PC-3 (cell line): Measurements from ENCODE around the gene ATG7. TPM values are rescaled to one million over a fixed set of nuclear protein-coding genes. Genes with fewer than 3 reads are reported as not detected.

Source experiments
- ATAC-seq: fragments of 200-7000 bp; cut with Tn5 transposase; 2 replicates; pipeline ENCODE4 v1.9.1; 2020; ENCODE audit warnings: mild to moderate bottlenecking, moderate library complexity
- BruUV-seq: library from RNA; stranded (reverse); fragments of 400-500 nt; replicated peaks from 2 replicates; lab custom pipeline; 2021; lab: Mats Ljungman, UMichigan
- CTCF ChIA-PET: fragments of 300-600 bp; sonication (Branson Sonifier 250); formaldehyde crosslinking; loops from one replicate; lab custom pipeline; 2022; ENCODE audit warnings: antibody characterized with exemption; lab: Charles Lee
- POLR2A ChIA-PET: fragments of 300-600 bp; sonication (Branson Sonifier 250); formaldehyde crosslinking; loops from one replicate; lab custom pipeline; 2022; ENCODE audit warnings: antibody characterized with exemption; ENCODE audit not compliant: unreplicated experiment; lab: Charles Lee
- DNase-seq: peaks from one replicate; pipeline ENCODE4 v3.0.0-alpha.2; 2015
- H2AFZ ChIP-seq: fragments of 300-600 bp; sonication (generic); 2 replicates; pipeline ENCODE4 v1.6.0; 2016; ENCODE audit warnings: antibody characterized with exemption, low read length
- H3F3A ChIP-seq: fragments of 300-600 bp; sonication (generic); one replicate; pipeline ENCODE4 v1.6.0; 2017; ENCODE audit warnings: antibody characterized with exemption, low read length, control low read depth, mild to moderate bottlenecking; ENCODE audit not compliant: unreplicated experiment
- H3K27ac ChIP-seq: fragments of 300-600 bp; sonication (generic); 2 replicates; pipeline ENCODE4 v1.5.1; 2016; ENCODE audit warnings: mild to moderate bottlenecking, low read length
- H3K27me3 ChIP-seq: fragments of 300-600 bp; sonication (generic); 2 replicates; pipeline ENCODE4 v1.6.1; 2016; ENCODE audit warnings: low read length, mixed read lengths
- H3K36me3 ChIP-seq: fragments of 300-600 bp; sonication (generic); 2 replicates; pipeline ENCODE4 v1.6.1; 2016; ENCODE audit warnings: low read depth, mixed run types, low read length, mixed read lengths
- H3K4me1 ChIP-seq: fragments of 300-600 bp; sonication (generic); 2 replicates; pipeline ENCODE4 v1.5.1; 2016; ENCODE audit warnings: low read length; ENCODE audit not compliant: insufficient read depth
- H3K4me2 ChIP-seq: fragments of 300-600 bp; sonication (generic); 2 replicates; pipeline ENCODE4 v1.6.0; 2016; ENCODE audit warnings: low read length
- H3K4me3 ChIP-seq: fragments of 300-600 bp; sonication (generic); 2 replicates; pipeline ENCODE4 v1.5.1; 2016; ENCODE audit warnings: mild to moderate bottlenecking, low read length, mixed read lengths
- H3K79me2 ChIP-seq: fragments of 300-600 bp; sonication (generic); 2 replicates; pipeline ENCODE4 v1.6.1; 2017; ENCODE audit warnings: low read length, mixed read lengths
- H3K9ac ChIP-seq: fragments of 300-600 bp; sonication (generic); 2 replicates; pipeline ENCODE4 v1.6.0; 2016; ENCODE audit warnings: mild to moderate bottlenecking, low read length
- H3K9me2 ChIP-seq: fragments of 300-600 bp; sonication (generic); replicated peaks from 2 replicates; pipeline ENCODE4 v1.6.1; 2016; ENCODE audit warnings: mixed run types, low read length, mixed read lengths
- H3K9me3 ChIP-seq: fragments of 300-600 bp; sonication (generic); 2 replicates; pipeline ENCODE4 v1.6.1; 2016; ENCODE audit warnings: low read length, mixed read lengths
- H4K20me1 ChIP-seq: fragments of 300-600 bp; sonication (generic); 2 replicates; pipeline ENCODE4 v1.6.1; 2016; ENCODE audit warnings: low read length, mixed read lengths
- EZH2 ChIP-seq: fragments of 300-600 bp; sonication (generic); IDR thresholded peaks from one replicate; pipeline ENCODE4 v1.6.1; 2017; ENCODE audit warnings: antibody characterized with exemption, mild to moderate bottlenecking, low read length; ENCODE audit not compliant: unreplicated experiment
- EZH2phosphoT487 ChIP-seq: fragments of 300-600 bp; sonication (generic); IDR thresholded peaks from 2 replicates; pipeline ENCODE4 v1.6.1; 2018; ENCODE audit warnings: mild to moderate bottlenecking, antibody characterized with exemption, low read length, borderline replicate concordance
- intact Hi-C: fragments of 100-400 bp; cut with micrococcal nuclease; formaldehyde crosslinking; loops from 2 replicates; pipeline ENCODE4 v1.9.0; 2023
- total RNA-seq: library from RNA; depleted of rRNA; stranded (reverse); fragments of >200 nt; gene quantifications from 2 replicates; pipeline ENCODE4 v1.2.3, GENCODE V29; 2014
- TF ChIP-seq, protein P1 (sequence below): fragments of 300-600 bp; sonication (generic); conservative IDR thresholded peaks from 2 replicates; pipeline ENCODE4 v1.5.1; 2017; ENCODE audit warnings: antibody characterized with exemption, low read depth, mild to moderate bottlenecking, low read length

The ATG7 gene
- total RNA-seq, 1 experiment from 2014 or later, result 36.5 TPM

DNA sequence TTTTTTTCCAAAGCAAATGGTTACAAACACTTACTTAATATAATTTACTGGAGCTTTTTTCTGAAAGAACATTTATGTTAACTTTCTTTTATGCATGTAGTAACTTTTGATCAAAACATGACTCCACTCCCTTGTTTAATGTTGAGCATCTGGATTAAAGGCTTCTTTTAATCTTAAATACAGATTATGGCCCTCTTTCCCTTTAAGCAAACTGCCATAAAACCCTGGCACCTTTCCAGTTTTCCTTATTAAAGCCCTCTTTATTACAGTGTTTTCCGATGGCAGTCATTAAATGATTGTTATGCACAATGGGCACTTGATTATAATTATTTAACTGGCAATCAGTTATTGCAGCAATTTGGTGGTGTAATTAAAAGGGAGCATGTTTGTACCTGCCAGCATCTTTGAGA lies 204.5 kb downstream of the ATG7 start:
- Histone ChIP-seq H3K4me1 (peaks cover 24% of the 10 kb centered on the region), H3K27me3 (no peaks in the 10 kb centered on the region), H3K9ac (no peak overlapping the region), H3K4me3 (no peak overlapping the region), H3F3A (peaks cover 3% of the 10 kb centered on the region), H3K9me2 (no peaks in the 10 kb centered on the region), H3K36me3 (no peaks in the 10 kb centered on the region), H4K20me1 (no peaks in the 10 kb centered on the region), H3K79me2 (no peaks in the 10 kb centered on the region), H2AFZ (no peak overlapping the region), H3K9me3 (no peaks in the 10 kb centered on the region), H3K4me2 (no peak overlapping the region), H3K27ac (no peak overlapping the region)
- BruUV-seq, result no TSS peak
- TF ChIP-seq, protein P1, sequence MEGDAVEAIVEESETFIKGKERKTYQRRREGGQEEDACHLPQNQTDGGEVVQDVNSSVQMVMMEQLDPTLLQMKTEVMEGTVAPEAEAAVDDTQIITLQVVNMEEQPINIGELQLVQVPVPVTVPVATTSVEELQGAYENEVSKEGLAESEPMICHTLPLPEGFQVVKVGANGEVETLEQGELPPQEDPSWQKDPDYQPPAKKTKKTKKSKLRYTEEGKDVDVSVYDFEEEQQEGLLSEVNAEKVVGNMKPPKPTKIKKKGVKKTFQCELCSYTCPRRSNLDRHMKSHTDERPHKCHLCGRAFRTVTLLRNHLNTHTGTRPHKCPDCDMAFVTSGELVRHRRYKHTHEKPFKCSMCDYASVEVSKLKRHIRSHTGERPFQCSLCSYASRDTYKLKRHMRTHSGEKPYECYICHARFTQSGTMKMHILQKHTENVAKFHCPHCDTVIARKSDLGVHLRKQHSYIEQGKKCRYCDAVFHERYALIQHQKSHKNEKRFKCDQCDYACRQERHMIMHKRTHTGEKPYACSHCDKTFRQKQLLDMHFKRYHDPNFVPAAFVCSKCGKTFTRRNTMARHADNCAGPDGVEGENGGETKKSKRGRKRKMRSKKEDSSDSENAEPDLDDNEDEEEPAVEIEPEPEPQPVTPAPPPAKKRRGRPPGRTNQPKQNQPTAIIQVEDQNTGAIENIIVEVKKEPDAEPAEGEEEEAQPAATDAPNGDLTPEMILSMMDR, result no peak
- no peak for TF ChIP-seq EZH2
- TF ChIP-seq EZH2phosphoT487, result no peak
- ChIA-PET POLR2A (no interaction called here), CTCF (interaction anchor here (0.5 kb wide), 1 partner anchor 170 kb away, joined by 3 read pairs; no protein-coding TSS in a partner anchor)
- DNase-seq (no peak), ATAC-seq (no peak)
- intact Hi-C loops, result no loop called here

DNA sequence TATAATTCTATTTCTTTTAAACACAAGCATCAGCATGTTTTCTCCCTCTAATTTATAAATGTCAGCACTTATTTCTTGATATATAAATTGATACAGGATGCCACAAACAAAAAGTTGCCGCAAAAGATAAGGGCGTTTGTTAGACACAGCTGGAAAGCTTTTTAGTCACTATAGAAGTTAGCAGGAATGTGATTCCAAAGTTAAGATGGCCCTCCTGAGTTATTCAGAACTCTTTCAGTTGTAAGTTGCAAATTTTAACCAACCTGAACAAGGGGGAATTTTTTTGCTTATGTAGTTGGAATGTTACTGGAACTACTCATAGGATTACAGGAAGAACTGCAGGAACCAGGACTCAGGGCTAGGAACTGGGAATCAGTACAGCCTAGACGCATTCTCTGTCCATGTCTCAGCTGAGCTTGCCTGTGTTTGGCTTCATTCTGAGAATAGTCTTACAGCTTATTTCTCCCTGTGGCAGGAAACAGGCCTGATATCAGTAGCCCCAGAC lies 205.3 kb downstream of the ATG7 start:
- Histone ChIP-seq H3K9ac (no peak overlapping the region), H3K9me3 (no peaks in the 10 kb centered on the region), H3F3A (peaks cover 3% of the 10 kb centered on the region), H4K20me1 (no peaks in the 10 kb centered on the region), H3K27me3 (no peaks in the 10 kb centered on the region), H3K4me2 (no peak overlapping the region), H3K27ac (peak overlapping the region; percentile 56; the same call in 1 of the 2 replicates), H3K9me2 (no peaks in the 10 kb centered on the region), H3K4me1 (peaks cover 24% of the 10 kb centered on the region), H3K79me2 (no peaks in the 10 kb centered on the region), H2AFZ (no peak overlapping the region), H3K36me3 (no peaks in the 10 kb centered on the region), H3K4me3 (no peak overlapping the region)
- ChIA-PET CTCF (no interaction called here), POLR2A (no interaction called here)
- ATAC-seq (peak; percentile 49), DNase-seq (peak; percentile 25)
- BruUV-seq, result no TSS peak
- TF ChIP-seq, protein P1, result no peak
- TF ChIP-seq EZH2phosphoT487 (no peak), EZH2 (no peak)
- intact Hi-C loops, result no loop called here

DNA sequence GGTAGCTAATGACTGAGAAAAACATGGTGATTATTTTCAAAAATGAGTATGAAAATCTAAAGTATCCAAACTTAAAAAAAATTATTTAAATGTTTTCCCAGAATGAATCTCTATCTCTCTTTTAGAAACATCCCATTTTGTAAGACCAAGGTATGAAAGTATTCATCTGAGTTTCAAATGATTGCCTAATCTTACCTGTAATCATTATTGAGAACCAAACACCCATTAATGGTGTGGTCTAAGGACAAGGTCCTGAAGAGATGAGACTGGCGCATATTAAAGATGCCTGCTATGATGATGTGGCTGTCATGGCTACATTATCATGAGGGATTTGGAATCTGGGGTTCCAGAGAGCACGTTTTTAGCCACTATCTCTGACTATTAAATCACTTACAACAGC lies 206.0 kb downstream of the ATG7 start:
- TF ChIP-seq, protein P1, result no peak
- TF ChIP-seq EZH2 (no peak), EZH2phosphoT487 (no peak)

More for the DNA sequence above, 206.0 kb downstream of the ATG7 start:
- no peaks in the 10 kb centered on the region for H3K36me3 ChIP-seq
- peak overlapping the region; percentile 33 for H3K4me3 ChIP-seq
- no peak overlapping the region for H2AFZ ChIP-seq
- peaks cover 3% of the 10 kb centered on the region for H3F3A ChIP-seq
- H3K9ac ChIP-seq, result 0 out of 2 replicates have a peak overlapping the region, but pooled peaks have one; percentile 20
- ChIA-PET CTCF (no interaction called here), POLR2A (no interaction called here)
- H4K20me1 ChIP-seq, result no peaks in the 10 kb centered on the region
- DNase-seq (no peak), ATAC-seq (peak; percentile 11; the same call in 1 of the 2 replicates)
- H3K27ac ChIP-seq, result peak overlapping the region; percentile 56
- no peaks in the 10 kb centered on the region for H3K9me3 ChIP-seq
- intact Hi-C loops, result loop anchor here (2.0 kb wide), 1 partner anchor 45 kb away; no protein-coding TSS in a partner anchor
- H3K4me1 ChIP-seq, result peaks cover 24% of the 10 kb centered on the region
- H3K27me3 ChIP-seq, result no peaks in the 10 kb centered on the region
- H3K9me2 ChIP-seq, result no peaks in the 10 kb centered on the region
- no TSS peak for BruUV-seq
- H3K4me2 ChIP-seq, result peak overlapping the region; percentile 75
- no peaks in the 10 kb centered on the region for H3K79me2 ChIP-seq
